Left cardiac atrium (tissue), 4 donors: ENCODE results near the gene ELMO2. TPM values are rescaled to one million over a fixed set of nuclear protein-coding genes. Genes with fewer than 3 reads are reported as not detected.
"Not testable (repeated sequence)": the region's sequence is repeated elsewhere in the genome, so short reads cannot be mapped to it uniquely, and the experiment has no call there.

Experiments
- ATAC-seq, 2 donors: fragments of 200-7000 bp; cut with Tn5 transposase; one replicate each; pipeline ENCODE4 v1.9.1; 2020; ENCODE audit warnings: mild to moderate bottlenecking in 2 of 2, moderate library complexity in 2 of 2
- DNase-seq: peaks from one replicate; pipeline ENCODE4 v3.0.0-alpha.2; 2020
- intact Hi-C, 2 donors: fragments of 100-400 bp; cut with DNase I; formaldehyde crosslinking; loops; one replicate each; pipeline versions ENCODE4 v1.14.1 to v1.15.1; 2022 to 2023
- total RNA-seq, 2 donors: library from RNA; stranded (reverse); fragmentation: NEBNext Ultra II Directional; extraction: Animal tissue kit (Norgen Biotek cat#: 25700); gene quantifications; one replicate each; pipeline ENCODE4 v1.2.1, GENCODE V29; 2021
- donor health status: DM: no; HTN: yes; CAD: no.
- donor health status: DM: no; HTN: yes; CAD: no; lungs with severe emphysema.
- donor health status: DM: yes; HTN: yes; CAD: no.
- donor health status: Dilated cardiomyopathy.

The ELMO2 gene
- total RNA-seq, 2 donors from 2014 or later, result 29.5 to 36.1 TPM

DNA sequence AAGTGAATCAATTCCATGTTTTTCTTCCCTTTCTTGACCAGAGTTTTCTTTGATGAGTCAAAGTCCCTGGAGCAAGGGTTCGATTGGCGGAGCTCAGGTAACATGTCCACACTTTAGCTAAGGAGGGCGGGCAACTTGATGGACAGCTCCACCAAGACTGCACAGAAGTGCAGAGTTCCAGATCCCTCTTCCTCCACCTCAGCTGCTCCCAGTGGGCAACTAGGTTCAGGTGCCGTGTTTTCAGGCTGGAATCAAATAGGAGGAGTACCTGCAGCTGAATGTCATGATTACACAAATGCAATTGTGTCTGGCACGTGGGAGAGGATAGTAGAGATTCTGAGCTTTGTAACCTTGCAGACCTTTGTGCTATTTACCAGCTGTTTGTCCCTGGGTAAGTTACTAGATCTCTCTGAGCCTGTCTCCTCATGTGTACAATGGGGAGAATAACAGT lies 1.9 kb upstream of the ELMO2 start:
- intact Hi-C loops, result no loop called here
- DNase-seq (no peak), ATAC-seq (no peak)

DNA sequence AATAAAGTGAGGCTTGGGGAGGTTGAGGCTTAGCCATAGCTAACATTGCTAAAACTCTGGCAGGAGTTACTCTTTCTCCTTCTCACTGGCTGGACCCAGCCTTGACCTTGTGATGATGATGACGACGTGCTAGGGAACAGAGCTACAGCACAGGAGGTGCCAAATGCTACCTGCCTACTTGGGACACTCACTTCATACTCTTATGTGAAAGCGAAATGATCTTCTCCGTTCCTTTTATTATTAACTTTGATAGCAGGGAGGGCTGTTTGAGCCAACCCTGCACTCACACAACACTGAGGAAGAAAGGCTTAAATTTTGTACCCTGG lies 1.2 kb upstream of the ELMO2 start:
- intact Hi-C loops, result no loop called here
- DNase-seq, result no peak
- no peak for ATAC-seq

DNA sequence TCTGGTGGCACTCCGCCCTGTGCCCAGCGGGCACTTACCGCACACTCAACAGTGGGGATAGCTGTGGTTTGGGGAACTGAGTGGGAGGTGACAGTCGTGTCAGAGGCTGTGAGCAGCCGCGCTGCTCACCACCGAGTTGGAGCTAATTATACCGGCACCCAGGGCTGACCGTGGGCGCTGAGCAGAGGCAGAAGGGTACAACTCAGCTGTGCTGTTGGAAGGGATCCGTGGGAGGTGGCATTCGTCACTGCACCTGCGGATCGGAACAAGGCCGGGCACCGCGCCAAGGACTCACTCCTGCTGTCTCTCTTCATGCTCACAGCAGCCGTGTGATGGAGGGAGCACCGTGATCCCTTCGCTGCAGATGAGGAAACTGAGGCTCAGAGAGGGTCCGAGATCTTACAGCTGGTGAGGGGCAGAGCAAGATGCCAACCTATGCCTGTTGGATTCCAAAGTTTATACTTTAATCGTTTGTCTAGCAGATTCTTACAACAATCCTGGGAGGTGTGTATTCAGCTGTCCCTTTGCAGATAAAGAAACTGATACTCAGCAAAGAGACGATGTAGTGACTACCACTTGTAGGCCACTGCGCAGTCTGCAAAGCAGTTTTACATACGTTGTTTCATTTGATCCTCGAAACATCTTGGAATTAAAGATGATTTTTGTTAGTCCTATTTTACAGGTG lies 713 bp upstream of the ELMO2 start:
- DNase-seq (peak; percentile 72), ATAC-seq (peak; percentile 36 to 55)
- intact Hi-C loops, result no loop called here

DNA sequence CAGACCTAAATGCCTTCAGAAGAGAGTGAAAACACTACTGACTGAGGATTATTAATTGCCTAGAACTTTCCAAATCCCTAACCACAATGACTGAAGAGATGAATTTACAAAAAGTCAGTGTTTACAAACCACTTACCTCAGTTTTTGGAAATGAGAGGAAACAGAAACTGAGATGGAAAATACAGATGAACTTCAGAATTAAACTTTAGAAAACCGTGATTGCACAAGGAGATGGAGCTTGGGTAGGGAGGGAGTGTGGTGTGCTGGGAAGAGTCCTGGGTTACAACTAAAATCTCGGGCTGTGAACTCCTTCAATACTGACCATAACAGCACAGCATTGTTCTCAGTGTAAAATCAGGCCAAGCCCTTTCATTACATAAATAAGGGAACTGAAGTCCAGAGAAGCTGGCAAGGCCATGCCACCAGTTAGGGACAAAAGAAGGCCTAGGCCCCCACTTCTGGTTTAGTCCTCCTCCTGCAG lies 4.0 kb downstream of the ELMO2 start:
- no peak for DNase-seq
- no peak for ATAC-seq
- intact Hi-C loops, result loop anchor here in 1 of 2 donors (5.0 kb wide), 1 partner anchor 40 kb away; no protein-coding TSS in a partner anchor

DNA sequence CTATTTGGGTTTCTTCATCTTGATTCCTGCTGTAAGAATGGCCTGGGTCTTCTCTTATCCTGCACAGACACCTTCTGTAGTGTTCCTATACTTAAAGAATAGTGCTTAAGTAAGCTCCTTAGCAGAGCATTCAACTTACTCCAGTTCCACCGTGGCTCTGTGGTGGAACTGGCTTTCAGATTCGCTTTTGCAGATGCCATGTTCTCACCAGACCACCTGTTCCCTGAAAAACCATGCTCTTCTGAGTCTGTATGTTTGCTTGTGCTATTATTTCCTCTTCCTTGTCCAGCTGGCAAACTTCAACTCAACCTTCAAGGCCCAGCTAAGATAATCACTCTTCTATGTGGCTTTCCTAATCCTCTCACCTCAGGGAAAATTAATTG lies 4.9 kb downstream of the ELMO2 start:
- intact Hi-C loops, result loop anchor here in 1 of 2 donors (5.0 kb wide), 1 partner anchor 39 kb away; no protein-coding TSS in a partner anchor
- DNase-seq (no peak), ATAC-seq (no peak)

DNA sequence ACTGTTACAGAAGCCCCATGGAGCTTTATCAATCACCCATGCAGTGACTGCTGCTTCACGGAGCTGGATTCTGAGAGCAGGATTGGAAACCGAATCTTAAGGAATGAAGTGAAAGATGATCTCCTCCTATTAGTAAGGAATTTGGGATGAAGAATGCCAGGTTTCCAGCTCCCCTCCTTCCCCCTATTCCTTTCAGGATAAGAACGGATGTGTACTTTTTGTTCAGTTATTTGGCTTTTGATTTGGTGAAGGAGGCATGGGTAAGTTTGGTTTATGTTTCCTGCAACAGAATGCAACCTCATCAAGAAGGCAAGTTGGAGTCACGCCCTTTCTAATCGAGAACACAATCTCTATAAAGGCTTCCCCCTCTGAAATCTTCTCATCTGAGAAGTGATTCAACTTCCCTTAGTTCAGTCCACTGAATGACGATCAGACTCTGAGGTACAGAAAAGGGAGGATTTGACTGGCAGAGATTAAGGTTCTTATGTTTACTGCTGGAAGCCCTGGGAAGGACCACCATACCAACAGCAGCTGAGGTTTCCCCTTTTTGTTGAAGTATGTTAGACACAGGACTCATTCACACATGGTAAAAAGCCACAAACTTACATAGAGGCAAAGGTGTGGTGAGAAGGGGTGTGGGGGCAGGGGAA lies 5.5 kb downstream of the ELMO2 start:
- peak; percentile 6 to 16 for ATAC-seq
- intact Hi-C loops, result loop anchor here in 1 of 2 donors (5.0 kb wide), 1 partner anchor 39 kb away; no protein-coding TSS in a partner anchor
- no peak for DNase-seq

DNA sequence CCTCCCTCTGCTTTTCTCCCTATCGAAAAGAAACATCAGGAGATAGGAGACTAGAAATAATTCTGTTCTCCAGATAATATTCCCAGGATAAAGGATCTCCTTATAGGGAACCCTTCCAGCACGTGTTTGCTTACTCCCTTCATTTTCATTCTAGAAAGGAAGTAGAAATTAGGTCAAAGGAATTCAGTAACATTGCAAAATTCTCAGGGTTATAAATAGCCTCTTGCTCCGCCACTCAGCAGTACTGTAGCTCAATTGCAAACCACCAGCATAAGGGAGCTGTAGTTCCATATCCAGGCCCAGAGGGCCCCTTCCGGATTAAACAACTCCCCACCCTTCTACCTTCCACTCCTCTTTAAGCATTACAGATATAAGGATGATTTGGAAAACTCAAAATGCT lies 6.2 kb downstream of the ELMO2 start:
- intact Hi-C loops, result loop anchor here in 1 of 2 donors (5.0 kb wide), 1 partner anchor 38 kb away; no protein-coding TSS in a partner anchor
- DNase-seq (no peak), ATAC-seq (peak; percentile 92 to 93)

DNA sequence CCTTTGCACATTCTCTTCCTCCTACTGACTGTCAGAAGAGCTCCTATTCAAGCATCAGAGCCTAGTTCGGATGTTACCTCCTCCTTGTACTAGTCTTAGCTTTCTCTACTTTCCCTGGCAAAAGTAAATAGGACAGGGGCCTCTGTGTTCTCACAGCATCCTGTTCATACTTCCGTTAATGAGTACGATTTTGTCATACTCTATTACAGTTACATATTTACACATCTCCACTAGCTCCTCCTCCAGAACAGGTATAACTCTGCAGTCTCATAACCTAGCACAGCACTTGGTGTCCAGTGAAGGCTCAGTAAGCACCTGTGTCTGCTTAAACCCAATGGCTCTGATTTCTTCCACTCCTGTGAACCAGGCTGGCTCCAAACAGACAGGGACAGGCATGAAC lies 7.0 kb downstream of the ELMO2 start:
- ATAC-seq (no peak), DNase-seq (no peak)
- intact Hi-C loops, result no loop called here

DNA sequence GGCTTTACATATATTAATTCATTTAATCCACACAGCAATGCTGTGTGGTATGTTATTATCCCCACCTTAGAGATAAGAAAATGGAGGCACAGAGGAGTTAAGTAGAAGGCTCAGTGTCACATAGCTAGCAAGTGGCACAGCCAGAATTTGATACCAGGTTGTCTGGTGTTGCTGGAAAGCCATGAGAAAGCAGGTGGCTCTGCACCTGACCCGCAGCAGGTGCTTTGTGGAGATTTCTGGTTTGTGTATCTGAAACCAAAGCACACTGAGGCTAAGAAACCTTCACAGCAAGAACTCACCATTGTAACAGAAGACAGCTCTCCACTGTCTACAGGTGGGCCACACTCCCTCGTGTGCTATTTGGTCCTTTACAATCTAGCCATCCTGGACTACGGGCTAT lies 7.5 kb downstream of the ELMO2 start:
- intact Hi-C loops, result no loop called here
- ATAC-seq (no peak), DNase-seq (no peak)

DNA sequence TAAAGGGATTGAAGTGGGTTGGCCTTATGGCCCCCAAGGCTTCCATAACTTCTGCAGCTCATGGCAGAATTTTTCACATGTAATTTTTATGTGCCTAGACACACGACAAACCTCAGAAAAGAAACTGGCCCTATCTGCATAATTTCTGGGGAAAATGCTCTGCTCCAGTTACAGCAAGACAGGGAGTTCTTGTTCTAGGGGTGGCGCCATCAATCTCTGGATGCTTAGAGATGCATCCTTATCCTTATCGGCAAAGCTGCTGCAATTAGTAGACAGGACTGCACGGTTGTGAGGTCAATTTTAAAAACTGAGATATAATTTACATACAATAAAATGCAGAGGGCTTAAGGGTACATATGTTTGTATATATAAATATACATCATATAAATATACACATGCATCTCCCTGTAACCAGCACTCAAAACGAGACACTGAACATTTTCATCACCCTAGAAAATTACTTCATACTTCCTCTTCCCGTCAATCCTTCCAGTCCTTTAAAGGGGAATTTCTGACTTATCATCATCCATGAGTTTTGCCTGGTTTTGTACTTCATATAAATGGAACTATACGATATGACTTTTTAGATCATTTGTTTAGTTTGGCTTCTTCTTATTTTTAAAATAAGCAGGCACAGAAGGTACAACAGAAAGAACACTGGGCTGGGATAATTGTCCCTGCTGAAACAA lies 10.2 kb downstream of the ELMO2 start:
- DNase-seq, result no peak
- no peak for ATAC-seq
- intact Hi-C loops, result no loop called here

DNA sequence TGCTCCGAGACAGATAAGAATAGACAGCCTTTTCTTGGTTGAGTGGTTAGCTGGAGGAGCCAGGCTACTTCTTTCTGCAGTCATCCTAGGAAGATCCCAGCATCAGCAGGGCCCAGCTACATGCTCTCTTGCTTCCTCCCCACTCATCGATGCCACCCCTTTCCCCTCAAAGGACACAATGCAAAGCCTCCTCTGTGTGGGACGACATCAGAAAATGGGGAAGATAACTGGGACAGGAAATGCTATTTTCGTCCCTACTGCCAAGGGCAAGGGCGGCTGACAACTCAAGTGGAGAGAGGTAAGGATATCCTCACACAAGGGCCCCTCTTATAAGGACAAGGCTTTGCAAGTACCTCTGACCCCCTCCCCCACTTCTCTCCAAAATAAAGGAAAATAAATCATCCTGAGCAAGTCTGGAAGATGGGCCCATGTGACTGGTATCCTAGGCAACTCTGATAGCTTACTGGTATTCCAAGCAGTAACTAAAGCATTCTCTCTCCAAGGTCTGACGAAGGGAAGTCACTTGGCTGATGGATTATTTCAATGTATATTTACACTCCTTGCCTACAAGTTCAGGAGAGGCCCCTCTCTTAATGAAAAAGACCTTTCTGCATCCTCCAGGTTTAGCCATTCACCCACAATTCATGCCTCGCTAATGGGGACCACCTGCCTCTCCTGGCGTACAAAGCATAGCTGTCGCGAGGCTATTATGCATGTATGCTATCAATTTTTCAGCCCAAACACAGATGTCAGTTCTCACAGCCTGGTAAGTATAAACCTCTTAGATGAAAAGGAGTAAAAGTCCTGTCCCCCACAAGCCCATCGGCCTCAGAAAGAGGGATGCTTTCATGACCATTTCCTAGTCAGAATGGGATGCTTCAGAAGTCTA lies 11.3 kb downstream of the ELMO2 start:
- ATAC-seq, result peak; percentile 12 to 21
- intact Hi-C loops, result no loop called here
- no peak for DNase-seq

DNA sequence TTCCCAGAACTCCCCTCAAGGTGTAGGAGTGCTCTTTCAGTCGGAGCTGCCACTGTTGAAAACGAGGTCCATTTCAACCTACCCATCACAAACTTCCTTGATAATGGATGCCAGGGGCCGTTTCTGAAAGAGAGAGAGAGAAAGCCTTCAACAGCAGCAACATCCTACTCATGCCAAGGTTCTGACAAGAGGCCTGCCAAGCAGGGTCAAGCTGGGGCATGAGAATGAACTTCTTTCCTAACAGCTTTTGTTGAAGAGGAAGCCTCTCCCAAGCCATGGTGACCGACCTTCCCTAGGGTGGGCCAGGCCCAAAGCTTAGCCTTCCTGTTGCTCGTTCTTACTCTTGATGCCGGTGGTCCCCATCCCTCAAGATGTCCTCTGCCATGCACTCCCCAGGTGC lies 12.4 kb downstream of the ELMO2 start:
- ATAC-seq (peak in 1 of 2 donors; percentile 44), DNase-seq (no peak)
- intact Hi-C loops, result no loop called here

DNA sequence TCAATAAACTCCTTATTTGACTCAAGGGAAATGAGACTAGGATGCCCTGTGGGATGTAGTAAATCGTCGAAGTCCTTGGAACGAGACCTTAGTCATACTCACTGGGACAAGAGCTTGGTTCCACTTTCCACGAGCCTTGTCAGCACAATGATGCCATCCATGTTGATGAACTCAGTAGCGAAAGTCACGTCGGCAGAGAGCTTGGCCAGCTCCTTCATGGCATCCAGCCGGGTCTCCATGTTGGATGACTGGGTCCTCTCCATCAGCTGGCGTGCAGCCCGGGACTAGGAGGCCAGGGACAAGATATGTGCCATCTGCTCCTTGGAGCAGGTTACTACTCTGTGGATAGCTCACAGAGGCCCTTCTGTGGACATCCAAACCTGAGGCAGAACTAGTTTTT lies 17.5 kb downstream of the ELMO2 start:
- intact Hi-C loops, result no loop called here

DNA sequence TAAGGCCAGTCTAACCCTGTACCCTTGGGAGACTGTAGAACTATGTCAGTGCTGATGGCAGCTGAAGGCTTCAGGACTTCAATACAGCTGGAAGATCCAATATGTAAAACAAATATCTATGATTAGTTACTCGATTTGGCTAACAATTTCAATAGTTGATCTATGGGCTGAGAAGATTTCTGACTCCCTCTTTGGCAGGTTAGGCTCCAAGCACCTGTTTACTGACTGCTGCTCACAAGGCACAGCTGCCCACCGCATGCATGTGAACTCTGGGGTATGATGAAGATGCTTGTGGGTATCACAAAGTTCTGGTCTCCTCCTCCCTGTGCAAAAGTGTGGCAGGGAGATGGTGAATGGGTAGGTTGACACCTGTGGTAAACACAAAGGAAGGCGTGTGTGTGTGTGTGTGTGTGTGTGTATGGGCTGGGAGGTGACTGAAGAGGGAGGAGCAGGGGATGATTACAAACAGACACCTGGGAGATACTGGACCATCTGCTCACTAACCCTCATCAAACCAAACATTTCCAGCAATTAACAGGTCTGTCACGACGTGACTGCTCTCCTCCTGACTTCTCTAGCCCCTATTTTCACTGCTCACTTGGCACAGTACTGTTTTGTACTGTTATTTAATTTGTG lies 18.1 kb downstream of the ELMO2 start:
- ATAC-seq (no peak), DNase-seq (no peak)
- intact Hi-C loops, result no loop called here

More for the DNA sequence above, 17.5 kb downstream of the ELMO2 start:
- DNase-seq (no peak), ATAC-seq (peak in 1 of 2 donors; percentile 19)

DNA sequence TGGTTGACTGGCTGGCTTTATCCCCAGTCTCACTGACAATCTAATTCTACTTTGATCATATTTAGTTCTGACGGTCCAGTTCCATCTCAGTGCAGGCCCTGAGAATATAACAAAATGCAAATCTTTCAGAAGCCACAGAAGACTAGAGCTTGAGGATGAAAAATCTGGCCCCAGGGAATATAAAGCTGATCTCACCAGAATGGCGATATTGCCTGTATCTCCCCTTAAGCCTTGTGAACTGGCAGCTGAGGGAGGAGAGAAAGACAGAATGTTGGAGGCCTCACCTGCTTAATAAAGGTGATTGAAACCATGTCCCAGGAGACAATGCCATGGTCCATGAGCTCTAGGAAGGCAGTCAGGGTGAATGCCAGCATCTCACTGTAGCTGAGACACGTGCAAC lies 19.4 kb downstream of the ELMO2 start:
- DNase-seq, intact Hi-C loops, ATAC-seq: not testable (repeated sequence)

DNA sequence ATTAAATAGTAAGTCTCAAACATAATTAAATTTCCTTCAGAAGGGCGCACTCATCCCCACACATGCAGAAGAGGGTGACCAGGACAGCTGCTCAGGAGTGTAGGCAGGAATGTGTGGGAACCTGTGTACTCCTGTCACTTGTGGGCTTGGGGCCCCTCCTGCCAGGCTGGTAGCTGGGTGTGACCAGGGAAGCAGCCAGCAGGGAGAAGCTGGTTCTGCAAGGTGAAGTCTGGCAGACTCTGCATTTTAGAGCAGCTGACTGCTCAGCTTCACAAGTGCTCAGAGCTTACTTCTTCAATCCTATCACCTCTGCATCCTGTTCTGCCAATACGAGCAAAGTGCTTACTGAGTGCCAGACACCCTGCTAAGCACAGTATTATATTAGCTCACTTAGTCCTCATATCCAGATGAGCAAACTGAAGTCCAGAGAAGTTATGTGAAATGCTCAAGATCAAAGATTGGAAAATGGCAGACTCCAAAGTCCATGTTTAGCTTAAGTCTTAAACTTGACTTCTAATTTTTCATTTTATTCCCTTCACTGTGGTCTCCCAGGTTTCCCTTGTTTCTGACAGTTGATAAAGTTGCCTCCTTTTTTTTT lies 27.9 kb downstream of the ELMO2 start:
- intact Hi-C loops, result no loop called here
- no peak for ATAC-seq
- no peak for DNase-seq

DNA sequence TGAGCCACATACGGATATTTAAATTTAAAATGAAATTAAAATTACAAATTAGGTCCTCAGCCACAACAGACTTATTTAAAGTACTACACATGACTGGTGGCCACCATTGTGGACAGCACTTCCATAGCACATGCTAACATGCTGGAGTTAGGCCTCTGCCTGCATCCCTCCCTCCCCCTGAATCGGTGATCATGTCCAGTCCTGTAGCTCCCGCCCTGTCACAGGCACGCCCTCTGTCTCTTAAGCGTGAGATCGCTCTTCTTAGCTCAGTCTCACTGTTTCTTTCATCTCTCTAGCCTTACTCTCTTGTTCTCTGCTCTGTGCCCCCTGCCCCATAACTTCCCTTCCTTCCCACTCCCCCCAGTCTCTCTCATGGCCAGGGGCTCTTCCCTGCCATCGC lies 28.9 kb downstream of the ELMO2 start:
- no peak for DNase-seq
- intact Hi-C loops, result no loop called here
- no peak for ATAC-seq

DNA sequence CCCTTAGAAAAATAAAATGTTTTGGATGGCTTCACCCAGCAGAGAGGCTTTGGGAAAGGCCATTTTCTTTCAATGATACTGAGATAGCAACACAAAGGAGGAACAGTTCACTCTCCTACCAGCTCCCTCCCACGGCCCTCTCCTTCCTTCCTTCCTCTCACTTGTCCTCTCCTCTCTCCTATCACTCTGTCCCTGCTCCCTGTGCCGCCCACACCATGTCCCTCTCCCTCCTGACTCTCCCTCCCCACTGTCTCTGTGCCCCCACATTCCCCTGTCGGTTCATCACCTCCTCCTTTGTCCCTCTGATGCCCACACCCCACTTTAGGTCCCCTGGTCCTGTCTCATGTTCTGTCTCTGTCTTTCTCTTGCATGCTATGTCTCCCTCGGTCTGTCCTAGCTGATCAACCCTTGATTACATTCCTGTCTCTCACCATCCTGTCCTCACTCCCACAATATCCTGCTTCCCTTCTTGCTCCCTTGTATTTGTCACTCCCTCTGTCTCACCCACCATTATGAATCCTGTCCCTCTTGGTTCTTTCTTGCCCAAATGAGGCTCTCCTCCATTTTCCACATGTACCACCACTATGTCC lies 30.1 kb downstream of the ELMO2 start:
- intact Hi-C loops, result no loop called here
- no peak for ATAC-seq
- no peak for DNase-seq
